NCI-H1436 (cell line): Measurements from ENCODE around the gene GCAT.

Source experiments
- DNase-seq: peaks from one replicate; lab custom pipeline; 2025; lab: John Stamatoyannopoulos, UW

The GCAT gene

DNA sequence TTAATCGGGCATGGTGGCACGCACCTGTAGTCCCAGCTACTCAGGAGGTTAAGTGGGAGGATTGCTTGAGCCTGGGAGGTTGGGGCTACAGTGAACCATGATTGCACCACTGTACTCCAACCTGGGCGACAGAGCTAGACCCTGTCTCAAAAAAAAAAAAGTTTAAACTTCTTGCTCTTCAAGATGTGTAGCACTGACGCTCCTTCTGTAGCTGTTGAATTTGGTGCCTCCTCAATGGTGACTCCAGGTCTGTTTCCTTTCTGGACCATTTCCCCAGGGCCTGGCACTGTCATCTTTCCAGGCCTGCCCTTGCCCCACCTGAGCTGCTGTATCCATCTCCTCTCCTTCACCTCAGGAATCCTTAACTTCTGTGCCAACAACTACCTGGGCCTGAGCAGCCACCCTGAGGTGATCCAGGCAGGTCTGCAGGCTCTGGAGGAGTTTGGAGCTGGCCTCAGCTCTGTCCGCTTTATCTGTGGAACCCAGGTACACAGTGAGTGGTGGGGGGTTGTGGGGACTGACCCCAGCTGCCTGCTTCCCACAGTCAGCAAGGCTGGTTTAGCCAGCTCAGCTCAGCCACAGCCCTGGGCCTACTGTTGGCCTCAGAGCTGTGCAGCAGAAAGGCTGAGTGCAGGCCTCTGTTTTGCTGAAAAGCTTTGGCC is 2.1 kb downstream of the GCAT start:
- DNase-seq, result no peak

GRCh38 chr22:37811867-37812266 is 4.1 kb downstream of the GCAT start:
- DNase-seq, result no peak

- DNase-seq, result no peak
These were observed 5.3 kb downstream of the GCAT start for GRCh38 chr22:37812869-37813678.

DNA sequence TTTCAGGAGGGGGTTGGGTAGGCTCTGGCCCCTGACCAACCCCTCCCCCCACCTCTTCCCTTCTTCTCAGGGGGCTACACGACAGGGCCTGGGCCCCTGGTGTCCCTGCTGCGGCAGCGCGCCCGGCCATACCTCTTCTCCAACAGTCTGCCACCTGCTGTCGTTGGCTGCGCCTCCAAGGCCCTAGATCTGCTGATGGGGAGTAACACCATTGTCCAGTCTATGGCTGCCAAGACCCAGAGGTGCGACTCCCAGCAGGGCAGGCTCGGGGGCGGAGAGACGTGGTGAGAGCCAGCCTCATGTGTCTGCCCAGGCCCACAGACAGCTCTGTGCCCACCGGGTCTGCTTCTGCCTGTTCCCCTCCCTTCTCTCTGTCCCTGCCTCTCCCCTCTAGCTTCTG is 7.9 kb downstream of the GCAT start:
- no peak for DNase-seq

DNA sequence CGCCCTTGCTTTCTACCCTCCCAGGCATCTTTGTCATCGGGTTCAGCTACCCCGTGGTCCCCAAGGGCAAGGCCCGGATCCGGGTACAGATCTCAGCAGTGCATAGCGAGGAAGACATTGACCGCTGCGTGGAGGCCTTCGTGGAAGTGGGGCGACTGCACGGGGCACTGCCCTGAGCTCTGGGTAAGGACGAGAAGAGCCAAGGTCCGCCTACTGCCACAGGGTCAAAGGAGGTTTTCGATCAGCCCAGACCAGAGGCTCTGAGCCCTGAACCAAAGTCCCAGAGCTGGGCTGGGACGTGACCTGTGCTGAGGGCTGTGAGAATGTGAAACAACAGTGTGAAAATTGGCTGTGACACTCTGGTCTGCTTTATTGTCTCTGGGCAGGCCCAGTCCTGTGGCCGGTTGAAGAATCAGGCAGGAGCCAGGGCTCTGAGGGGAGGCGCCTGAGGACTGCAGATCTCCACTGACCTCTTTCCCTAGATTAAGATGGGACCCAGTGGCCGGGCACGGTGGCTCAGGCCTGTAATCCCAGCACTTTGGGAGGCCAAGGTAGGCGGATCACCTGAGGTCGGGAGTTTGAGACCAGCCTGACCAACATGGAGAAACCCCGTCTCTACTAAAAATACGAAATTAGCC is 8.9 kb downstream of the GCAT start:
- DNase-seq, result no peak

DNA sequence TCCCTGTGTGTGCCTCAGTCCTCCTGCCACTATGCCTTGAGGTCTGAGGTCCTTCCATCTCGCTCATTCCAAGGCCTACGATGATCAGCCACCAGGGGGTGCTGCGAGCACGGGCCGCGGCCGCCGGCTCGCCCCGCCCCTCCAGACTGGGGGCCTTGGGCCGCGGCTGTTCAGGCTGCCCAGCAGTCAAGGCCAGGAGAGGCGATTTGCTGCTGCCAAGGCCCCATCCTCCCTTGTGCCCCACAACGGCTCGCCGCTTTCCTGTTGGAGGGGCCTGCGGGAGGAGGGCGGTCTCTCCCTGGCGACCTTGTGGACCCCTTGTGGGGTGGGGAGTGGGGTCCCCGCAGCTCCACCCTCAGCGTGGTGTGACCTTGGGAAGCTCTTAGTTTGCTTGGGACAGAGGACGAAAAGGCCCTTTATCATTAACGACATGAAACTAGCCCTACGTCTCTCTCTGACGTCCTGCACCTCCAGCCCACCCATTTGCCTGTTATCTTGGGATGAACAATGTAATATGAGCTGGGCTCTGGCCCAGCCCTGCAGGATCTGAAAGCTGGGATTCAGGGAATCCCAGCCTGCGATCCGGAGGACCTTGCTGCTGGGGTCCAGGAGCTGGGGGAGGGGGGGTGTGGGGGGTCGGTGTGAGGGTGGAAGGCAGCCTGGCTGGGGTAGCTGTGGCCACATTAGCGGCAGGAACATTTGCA is 10.1 kb downstream of the GCAT start:
- peak; percentile 58 for DNase-seq

DNA sequence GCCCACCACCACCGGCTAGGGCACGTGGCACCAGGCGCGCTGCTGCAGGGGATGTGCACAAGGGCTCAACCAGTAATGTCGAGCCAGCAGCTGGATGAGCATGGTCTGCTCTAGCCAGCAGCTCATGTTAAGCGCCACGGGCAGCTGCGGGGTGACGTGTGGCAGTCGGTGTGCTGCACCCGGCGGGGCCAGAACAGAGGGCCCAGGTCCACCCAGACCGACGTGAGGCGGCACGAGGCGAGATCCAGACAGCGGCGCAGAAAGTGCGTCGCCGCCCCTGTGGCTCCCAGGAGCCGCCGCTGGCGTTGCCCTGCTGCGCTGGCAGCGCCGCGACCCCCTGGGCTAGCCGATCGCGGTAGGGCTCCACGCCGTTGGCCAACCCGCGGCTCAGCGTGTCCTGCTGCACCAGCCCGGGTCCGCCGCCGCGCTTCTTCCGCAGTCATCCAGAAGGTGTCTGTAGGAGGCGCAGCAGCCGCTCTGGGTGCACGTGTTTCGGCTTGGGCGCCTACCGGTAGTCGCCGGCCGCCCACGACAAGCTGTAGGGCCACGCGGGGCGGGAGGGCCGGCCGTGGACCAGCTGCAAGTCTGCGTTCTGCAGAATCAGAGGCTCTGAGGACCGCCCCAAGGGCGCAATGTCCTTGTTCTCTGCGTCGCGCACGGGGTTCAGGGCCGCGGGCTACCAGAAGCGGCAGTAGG is 10.8 kb downstream of the GCAT start:
- DNase-seq, result peak; percentile 24

- no peak for DNase-seq
These were observed 11.3 kb downstream of the GCAT start for GRCh38 chr22:37819105-37819433.

GRCh38 chr22:37820350-37820749 is 12.6 kb downstream of the GCAT start:
- no peak for DNase-seq

- DNase-seq, result no peak
These were observed 14.5 kb downstream of the GCAT start for GRCh38 chr22:37822079-37822833.

DNA sequence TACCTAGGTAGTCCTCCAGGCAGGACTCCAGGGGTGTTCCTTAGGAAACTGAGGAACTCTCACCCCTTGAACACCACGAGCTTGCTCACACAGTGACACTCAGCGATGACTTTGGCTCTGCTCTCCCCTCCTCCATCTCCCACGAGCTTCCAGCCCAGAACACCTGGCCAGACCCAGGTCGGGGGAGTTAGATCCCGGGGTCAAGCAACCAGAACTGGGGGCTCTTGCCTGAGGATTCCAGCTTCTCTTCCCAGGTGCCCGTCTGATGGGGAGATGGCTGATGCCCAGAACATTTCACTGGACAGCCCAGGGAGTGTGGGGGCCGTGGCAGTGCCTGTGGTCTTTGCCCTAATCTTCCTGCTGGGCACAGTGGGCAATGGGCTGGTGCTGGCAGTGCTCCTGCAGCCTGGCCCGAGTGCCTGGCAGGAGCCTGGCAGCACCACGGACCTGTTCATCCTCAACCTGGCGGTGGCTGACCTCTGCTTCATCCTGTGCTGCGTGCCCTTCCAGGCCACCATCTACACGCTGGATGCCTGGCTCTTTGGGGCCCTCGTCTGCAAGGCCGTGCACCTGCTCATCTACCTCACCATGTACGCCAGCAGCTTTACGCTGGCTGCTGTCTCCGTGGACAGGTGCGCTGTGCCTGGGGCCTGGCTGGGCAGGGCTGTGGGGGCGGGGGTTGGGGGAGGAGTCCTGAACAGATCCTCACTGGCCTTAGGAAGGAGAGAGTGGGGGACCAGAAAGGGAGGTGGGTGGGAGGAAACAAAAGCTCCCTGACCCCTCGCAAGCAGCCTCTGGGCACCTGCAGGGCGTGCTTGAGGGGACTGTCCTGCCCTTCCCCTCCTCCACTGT is 15.6 kb downstream of the GCAT start, which contains the start of gene GALR3:
Gene GALR3 (plus strand): TSS at position 249 of the 852 bp plus-strand sequence. CDS start 25 bp downstream, at position 274.
- no peak for DNase-seq

DNA sequence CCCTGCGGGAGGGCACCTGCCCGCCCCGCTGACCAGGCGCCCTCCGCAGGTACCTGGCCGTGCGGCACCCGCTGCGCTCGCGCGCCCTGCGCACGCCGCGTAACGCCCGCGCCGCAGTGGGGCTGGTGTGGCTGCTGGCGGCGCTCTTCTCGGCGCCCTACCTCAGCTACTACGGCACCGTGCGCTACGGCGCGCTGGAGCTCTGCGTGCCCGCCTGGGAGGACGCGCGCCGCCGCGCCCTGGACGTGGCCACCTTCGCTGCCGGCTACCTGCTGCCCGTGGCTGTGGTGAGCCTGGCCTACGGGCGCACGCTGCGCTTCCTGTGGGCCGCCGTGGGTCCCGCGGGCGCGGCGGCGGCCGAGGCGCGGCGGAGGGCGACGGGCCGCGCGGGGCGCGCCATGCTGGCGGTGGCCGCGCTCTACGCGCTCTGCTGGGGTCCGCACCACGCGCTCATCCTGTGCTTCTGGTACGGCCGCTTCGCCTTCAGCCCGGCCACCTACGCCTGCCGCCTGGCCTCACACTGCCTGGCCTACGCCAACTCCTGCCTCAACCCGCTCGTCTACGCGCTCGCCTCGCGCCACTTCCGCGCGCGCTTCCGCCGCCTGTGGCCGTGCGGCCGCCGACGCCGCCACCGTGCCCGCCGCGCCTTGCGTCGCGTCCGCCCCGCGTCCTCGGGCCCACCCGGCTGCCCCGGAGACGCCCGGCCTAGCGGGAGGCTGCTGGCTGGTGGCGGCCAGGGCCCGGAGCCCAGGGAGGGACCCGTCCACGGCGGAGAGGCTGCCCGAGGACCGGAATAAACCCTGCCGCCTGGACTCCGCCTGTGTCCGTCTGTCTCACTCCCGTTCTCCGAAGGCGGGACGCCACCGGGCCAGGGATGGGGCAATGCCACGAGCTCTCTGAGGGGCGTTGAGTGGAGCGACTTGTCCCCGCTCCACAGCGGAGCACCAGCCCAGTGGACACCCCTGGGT is 17.2 kb downstream of the GCAT start:
- no peak for DNase-seq

DNA sequence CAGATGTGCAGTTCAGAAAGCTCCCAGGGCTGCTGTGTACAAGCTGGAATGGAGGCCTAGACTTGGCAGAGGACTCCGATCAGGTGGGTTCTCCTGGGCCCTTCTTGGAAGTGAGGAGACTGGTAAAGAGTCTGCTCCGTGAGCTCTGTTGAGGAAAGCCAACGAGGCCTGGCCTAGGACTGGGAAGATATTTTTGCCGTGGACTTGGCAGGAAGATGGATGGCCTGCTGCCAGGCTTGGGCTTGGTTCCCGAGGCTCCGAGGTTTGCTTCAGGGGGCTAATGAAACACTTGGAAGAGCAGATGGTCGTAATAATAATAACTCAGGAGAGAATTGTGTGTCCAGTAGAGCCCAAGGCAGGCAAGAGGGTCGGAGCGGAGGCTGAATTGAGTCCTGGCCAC is 19.3 kb downstream of the GCAT start:
- no peak for DNase-seq

- DNase-seq, result no peak
These were observed 22.5 kb downstream of the GCAT start for GRCh38 chr22:37830093-37830842.

DNA sequence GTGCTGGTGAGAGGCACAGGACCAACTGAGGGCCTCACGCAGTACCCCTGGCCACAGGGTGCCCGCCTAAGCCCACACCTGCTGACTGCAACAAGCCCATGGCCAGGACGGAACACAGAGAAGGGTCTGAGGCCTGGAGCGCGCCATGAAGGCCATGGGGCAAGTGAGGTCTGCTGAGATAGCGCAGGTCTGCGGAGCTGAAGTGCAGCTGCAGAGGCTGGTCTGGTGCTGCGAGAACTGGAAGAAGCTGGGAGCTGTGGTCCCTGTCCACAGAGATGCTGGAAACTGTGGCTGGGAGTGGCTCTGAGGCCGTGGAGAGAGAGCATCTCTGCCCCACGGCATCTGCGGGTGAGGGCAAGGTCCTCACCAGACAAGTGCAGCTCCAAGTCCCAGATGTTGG is 23.7 kb downstream of the GCAT start:
- DNase-seq, result no peak

GRCh38 chr22:37832022-37832857 is 24.5 kb downstream of the GCAT start:
- no peak for DNase-seq
